RPMI7951 (cell line): Measurements from ENCODE around the gene ARMH1. TPM values are rescaled to one million over a fixed set of nuclear protein-coding genes. Genes with fewer than 3 reads are reported as not detected.

Source experiments
- DNase-seq: peaks from one replicate; pipeline ENCODE4 v3.0.0-alpha.2; 2012; ENCODE audit warnings: low read depth
- total RNA-seq: library from RNA; depleted of rRNA; stranded (reverse); fragments of >200 nt; shearing (Covaris generic); gene quantifications from 2 replicates; pipeline ENCODE4 v1.2.3, GENCODE V29; 2014; rRNA removed

ARMH1 gene
- 0.29 TPM in 1 of 2 replicates, not detected in the other for total RNA-seq

DNA sequence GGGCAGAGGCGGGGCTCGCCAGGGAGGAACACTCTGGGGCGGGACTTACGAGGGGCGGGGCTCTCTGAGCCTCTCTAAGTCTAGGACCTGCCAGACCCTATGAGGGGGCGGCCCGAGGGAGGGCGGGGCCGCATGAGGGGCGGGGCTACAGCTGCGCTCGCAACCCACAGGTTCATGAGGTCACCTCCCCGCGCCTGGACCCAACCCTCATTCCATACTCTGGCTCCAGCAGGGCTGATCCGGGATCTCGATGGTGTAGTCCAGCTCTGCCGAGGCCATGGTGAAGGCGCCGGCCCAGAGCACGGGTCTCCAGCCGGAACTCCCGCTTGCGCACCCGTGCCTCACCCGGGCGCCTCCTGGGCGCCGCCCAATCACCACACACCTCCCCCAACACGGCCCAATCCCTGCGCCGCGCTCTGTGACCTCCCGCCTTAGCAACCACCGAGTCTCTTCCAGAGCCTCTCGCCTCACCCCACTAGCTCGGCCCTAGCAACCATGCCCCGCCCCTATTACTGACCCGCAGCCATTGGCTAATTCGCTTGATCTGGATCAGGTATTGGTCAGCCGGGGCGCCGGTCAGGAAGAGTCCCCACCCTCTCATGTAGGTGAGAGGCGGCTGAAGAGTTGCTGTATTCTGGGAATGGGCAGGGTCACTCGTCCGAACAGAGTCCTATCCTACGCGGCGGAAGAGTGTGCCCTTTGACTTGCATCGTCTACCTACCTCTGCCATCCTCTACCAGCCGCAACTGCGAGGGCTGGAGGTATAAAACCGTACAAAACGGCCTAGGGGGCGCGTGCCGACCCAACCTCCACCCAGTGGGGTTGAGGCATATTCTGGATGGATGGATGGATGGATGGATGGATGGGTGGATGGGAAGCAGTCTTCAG lies at the start of gene ARMH1, which contains the start of gene TMEM53:
Gene ARMH1, plus strand, starts transcription at position 602 of the 888 bp plus-strand sequence. CDS start 14,984 bp downstream, outside the sequence.
Gene TMEM53, minus strand, starts transcription at position 369 of the 888 bp plus-strand sequence. Its CDS starts 90 bp downstream, at position 279.
- DNase-seq, result peak; percentile 99

DNA sequence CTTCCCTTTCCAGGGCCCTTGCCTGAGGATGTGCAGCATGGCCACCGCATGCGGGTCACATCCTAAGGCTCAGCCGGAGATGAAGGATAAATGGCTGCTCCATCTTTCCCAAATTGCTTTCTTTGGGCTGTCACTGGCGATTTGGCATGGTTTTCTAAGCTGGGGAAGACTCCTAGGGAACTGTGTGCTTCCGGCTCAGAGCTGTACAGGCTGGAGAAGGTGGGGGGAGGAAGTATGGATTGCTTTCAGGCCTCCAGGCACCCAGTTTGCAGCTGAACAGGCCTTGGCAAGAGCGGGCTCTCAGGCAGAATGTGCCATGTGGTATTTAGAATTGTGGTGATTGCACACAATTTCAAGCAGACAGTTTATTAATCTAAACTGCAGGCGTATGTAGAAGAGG lies 49.2 kb upstream of the ARMH1 start:
- DNase-seq, result no peak

DNA sequence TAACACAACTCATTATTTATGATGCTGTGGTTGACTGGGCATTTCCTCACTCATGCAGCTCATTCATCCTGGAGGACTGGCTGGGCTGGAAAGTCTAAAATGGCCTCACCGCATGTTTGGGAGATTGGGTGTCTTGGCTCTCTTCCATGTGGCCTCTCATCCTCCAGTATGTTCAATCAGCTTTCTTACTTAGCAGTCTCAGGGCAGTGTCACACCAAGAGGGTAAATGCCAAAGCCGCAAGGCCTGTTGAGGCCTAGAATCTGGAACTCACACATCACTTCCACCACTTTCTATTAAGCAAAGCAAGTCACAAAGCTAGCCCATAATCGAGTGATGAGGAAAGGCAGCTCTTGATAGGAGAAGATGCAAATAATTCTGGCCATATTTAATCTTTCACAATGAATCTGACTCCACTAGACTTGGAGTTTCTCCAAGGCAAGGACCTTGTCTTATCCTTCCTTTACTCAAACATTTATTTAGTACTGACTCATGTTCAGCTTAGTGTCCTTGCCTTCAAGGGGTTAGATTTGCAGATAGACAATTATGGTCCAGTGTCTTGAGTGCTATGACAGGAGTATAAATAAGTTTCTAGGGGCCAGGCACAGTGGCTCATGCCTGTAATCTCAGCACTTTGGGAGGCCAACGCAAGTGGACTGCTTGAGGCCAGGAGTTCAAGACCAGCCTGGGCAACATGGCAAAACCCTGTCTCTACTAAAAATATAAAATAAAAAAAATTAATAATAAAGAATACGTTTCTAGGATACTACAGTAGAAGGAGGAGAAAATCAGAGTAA lies 45.4 kb upstream of the ARMH1 start:
- DNase-seq, result peak; percentile 79

DNA sequence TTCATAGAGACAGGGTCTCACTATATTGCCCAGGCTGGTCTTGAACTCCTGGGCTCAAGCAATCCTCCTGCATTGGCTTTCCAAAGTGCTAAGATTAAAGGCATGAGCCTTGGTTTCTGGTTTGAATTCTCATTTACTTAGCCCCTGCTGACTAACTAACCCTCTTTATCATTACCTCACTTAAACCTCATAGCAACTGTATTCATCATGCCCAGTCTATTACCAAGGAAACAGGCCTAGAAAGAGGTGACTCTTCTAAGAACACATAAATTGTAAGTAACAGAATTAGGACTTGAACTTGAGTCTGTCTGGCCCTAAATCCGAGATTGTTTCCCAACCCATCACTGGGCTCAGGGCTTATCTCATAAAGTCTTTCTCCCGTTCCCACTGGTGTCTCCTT lies 44.4 kb upstream of the ARMH1 start:
- no peak for DNase-seq

DNA sequence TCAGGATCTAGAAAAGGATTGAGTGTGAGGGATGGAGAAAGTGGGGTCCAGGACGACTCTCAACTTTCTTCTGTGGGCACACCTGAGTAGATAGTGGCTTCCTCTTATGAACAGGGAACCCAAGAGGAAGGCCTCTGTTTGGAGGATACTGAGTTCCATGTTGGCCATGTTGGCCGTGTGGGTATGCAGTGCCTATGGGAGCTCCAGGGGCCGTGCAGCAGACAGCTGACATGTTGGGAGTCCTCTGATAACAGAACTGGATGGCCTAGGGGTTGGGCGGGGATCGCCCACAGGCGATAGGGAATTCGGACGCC lies 43.2 kb upstream of the ARMH1 start:
- DNase-seq, result no peak

DNA sequence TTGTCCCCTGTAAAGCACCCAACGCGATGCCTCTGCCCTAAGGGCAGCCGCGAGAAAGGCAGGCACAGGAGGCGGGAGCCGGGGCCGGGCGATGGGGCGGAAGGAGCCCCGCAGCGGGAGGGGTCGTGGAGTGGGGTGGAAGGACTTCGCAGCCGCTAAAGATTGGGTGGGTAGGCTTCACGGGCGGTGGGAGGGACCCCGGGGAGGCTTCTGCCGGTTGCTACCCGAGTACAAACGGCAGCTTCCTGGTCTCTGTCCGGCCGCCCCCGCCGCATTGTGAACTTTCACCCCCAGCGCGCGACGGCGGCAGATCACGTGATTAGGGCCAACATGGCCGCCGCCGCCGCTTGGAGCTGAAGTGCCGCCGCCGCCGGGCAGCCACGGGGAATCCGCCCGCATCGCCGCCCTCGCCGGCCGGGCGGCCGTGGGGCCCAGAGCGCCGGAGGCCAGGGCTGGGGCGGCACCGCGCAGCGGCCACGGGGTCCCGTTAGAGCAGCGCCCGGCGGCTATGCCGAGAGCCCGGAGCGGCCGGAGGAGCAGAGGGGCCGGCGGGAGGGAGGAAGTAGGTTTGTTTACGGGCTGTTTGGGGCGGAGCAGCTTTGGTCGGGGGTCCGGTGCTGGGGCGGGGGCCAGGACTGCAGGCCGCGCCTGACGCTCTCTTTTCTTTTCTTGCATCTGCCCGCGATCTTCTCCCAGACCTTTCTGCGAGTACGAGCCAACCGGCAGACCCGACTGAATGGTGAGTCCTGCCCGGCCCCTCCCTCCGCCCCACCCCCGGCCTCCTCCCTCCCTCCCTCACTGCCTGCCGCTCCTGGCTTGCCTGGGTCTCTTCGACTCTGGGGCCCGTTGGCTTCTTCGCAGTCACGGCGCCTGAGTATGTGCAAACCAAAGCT lies 42.6 kb upstream of the ARMH1 start:
- peak; percentile 85 for DNase-seq

GRCh38 chr1:44632598-44632997 lies 41.9 kb upstream of the ARMH1 start:
- peak; percentile 16 for DNase-seq

DNA sequence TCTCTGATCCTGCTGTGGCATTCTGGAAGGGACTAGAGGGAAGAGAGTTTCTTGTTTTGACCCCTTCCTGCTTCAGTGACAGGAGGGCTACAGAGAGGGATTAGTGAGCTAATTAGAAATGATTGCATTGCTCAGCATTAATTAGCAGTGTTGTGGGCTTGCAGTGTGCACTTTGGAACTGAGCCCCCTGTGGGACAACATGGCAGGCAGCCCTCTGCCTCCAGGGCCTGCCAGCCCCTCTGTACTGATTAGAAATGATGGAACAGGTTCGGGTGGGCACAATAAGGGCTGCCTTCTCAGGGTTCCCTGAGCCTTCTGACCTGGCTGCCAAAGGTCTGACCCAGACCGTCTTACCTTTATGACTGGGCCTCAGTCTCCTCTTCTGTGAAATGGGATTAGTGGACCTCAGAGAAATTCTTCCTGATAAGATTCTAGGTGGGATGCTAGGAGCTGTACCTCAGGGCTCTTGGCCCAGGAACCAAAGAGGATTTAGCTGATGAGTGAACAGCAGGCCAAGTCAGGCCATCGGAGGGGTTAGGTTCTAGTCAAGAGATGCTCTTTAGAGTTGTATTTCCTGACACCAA lies 39.8 kb upstream of the ARMH1 start:
- no peak for DNase-seq

GRCh38 chr1:44635439-44635838 lies 39.1 kb upstream of the ARMH1 start:
- DNase-seq, result no peak

DNA sequence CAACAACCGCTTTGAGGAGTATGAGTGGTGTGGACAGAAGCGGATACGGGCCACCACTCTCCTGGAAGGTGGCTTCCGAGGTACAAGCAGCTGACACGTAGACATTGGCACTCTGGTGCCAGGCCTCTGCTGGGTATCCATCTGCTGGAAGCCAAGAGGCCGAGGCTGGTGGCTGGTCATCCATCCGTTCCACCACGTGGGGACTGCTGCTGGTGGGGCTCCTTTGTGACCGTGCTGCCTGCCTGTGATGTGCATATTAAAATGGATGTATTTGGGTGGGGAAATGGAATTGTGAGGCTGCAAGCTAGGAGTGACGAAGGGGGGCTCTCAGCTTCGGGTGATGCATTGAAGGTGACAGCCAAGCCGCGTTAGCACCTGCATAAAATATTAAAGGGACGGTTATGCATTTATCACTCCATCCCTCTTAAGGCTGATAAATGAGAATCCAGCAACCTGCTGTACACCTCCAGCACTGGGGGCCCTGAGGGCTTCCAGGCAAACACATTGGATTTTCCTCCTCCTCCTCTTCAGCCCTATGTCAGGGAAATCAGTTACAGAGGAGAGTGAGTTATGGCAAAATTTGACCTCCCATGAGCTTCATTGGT lies 38.3 kb upstream of the ARMH1 start:
- DNase-seq, result no peak

DNA sequence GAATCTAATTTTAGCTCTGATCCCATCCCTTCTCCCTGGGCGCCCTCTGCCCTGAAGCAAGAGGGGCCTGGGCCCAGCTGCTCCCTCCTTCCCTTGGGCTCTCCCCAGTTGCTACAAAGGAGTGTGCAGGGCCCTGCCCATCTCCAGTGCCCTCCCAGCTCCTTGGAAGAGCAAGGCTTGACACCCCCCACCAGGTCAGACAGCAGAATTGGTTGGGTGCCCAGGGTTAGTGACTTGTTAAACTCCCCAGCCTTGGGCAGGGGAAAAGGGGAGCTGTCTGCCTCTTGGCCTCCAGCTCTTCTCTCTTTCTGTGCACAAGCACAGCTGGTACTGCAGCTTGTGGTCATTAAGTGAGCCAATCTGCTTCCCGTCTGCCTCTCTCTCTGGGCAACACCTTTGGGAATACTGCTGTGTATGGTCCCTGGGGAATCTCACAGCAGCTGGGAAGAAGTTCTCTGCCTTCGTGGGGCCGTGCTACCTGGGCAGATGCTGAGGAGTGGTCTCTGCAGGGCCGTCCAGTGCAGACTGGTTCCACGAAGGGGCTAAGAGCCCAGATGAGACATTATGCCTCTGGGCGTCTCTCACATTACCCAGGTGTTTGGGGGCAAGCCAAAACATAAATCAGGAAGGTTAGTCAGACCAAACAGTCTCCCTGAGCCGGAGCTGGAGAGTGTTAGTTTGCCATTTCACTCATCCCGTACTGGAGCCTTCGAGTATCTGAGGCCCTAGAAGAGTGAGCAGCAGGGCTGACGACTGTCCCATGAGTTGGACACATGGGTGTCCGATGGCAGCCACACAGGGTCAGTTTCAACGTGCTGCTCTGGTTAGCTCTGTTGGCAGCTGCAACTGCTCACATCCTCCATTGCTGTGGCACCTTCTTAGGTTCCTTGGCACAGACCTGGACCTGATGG lies 37.6 kb upstream of the ARMH1 start:
- DNase-seq, result peak; percentile 35

GRCh38 chr1:44637702-44638411 lies 36.7 kb upstream of the ARMH1 start:
- no peak for DNase-seq

GRCh38 chr1:44640200-44640853 lies 34.2 kb upstream of the ARMH1 start:
- no peak for DNase-seq

DNA sequence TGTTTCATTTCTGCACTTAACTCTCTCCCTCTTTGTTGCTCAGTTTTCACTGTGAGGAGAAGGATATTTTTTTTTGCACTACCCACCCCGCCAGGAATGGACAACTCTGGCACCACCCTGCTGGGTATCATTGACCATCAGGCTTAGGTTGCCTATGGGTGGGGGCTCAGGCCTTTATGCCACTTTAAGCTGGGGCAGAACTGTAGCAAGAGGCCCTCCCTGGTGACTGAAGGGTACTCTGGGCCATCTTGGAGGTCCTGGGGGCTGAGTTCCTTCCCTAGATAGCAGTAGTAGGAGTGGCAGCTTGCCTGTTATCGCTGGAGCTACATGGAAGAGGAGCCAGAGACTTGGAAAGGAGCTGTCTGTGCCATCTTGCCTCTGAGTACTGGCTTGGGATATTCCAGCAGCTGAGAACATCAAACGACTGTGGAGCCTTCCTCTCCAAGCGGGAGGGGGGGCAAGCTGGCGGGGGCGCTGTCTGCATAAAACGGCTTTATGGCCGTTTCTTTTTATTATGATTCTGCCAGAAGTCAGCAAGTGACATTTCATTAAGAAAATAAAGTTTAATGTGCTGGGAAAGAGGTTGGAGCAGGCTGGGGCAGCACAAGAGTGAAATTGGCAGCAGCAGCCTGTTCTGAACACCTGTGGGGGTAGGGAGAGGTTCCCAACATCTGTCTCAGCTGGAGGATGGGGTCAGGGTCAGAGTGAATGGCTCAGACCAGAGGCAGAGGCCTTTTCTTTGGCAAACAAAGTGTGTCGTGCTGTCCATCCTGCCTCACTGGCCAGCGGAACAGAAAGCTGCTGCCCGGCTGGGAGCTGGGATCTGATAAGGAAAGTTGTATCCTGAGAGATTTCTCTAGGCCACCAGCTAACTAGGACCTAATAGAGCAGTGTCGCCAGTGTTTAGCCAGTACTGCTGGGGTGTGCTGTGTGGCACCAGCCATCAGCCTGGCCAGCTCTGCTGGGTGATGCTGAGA lies 33.1 kb upstream of the ARMH1 start:
- no peak for DNase-seq

DNA sequence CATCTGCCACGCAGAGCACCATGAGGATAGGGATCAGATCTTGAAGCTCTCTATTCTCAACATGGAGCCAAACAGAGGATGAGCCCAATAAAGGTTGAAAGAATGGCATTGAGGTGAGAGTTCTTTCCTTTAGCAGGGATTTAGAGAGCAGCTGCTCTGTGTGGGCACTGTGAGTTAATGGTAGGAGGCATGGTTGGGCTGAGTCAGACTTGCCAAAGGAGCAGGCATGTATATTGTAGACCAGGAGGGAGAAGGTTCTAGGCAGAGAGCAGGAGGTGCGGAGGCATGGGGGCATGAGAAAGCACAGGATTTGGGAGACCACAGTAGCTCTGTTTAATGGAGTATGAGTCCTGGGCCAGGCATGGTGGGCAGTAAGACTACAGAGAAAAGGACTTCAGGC lies 32.3 kb upstream of the ARMH1 start:
- DNase-seq, result no peak

GRCh38 chr1:44642925-44643324 lies 31.6 kb upstream of the ARMH1 start:
- no peak for DNase-seq

- DNase-seq, result no peak
Measured at GRCh38 chr1:44643721-44644334, 30.7 kb upstream of the ARMH1 start.
